Measurements from ENCODE around the gene FGF6. TPM values are rescaled to one million over a fixed set of nuclear protein-coding genes. Genes with fewer than 3 reads are reported as not detected.

Gene FGF6
- total and polyA plus RNA-seq, 4 donors: not detected

- no peaks in the 10 kb centered on the region for H3K9me3 ChIP-seq (ENCODE audit: control insufficient read depth in 4 of 4, low read length in 3 of 4)
- TF ChIP-seq FOXA2 (IDR thresholded peaks at IDR 0.05): no peak
- TF ChIP-seq FOXA1 (IDR thresholded peaks at IDR 0.05): no peak
- TF ChIP-seq ATF3 (IDR thresholded peaks at IDR 0.05): no peak
- TF ChIP-seq GABPA (IDR thresholded peaks at IDR 0.05 in 1 of 2, conservative IDR thresholded peaks at IDR 0.05 in 1 of 2): no peak
- no peak overlapping the region for H3K4me3 ChIP-seq (ENCODE audit: low read depth in 1 of 3, low read length in 3 of 3)
- no peak overlapping the region for H3K27ac ChIP-seq (ENCODE audit: low read depth in 1 of 2, low read length in 2 of 2)
- no peaks in the 10 kb centered on the region for H3K27me3 ChIP-seq (ENCODE audit: control insufficient read depth in 4 of 4, insufficient read depth in 4 of 4, low read length in 3 of 4)
- H3K36me3 ChIP-seq (ENCODE audit: control insufficient read depth in 4 of 4, insufficient read depth in 3 of 4, low read depth in 1 of 4, low read length in 3 of 4): peaks cover 0 to 24% (median 16%) of the 10 kb centered on the region in 4 donors
- 72% methylated on average over 4 of the region's 4 CpGs for WGBS
- H3K9ac ChIP-seq (ENCODE audit: low read depth in 1 of 2, low read length in 2 of 2): no peak overlapping the region
- no peaks in the 10 kb centered on the region for H3K4me1 ChIP-seq (ENCODE audit: control insufficient read depth in 4 of 4, insufficient read depth in 4 of 4, low read length in 3 of 4)
- no peak for DNase-seq (ENCODE audit: low spot score)
Measured at GRCh38 chr12:4486049-4486699, 40.6 kb upstream of the FGF6 start.

GRCh38 chr12:4483885-4484823 lies 38.5 kb upstream of the FGF6 start:
- Histone ChIP-seq H3K36me3 (ENCODE audit: control insufficient read depth in 4 of 4, insufficient read depth in 3 of 4, low read depth in 1 of 4, low read length in 3 of 4) (peaks cover 0 to 7% (median 3%) of the 10 kb centered on the region in 4 donors), H3K27me3 (ENCODE audit: control insufficient read depth in 4 of 4, insufficient read depth in 4 of 4, low read length in 3 of 4) (no peaks in the 10 kb centered on the region), H3K4me1 (ENCODE audit: control insufficient read depth in 4 of 4, insufficient read depth in 4 of 4, low read length in 3 of 4) (no peaks in the 10 kb centered on the region), H3K9ac (ENCODE audit: low read depth in 1 of 2, low read length in 2 of 2) (no peak overlapping the region), H3K4me3 (ENCODE audit: low read depth in 1 of 3, low read length in 3 of 3) (no peak overlapping the region), H3K27ac (ENCODE audit: low read depth in 1 of 2, low read length in 2 of 2) (no peak overlapping the region), H3K9me3 (ENCODE audit: control insufficient read depth in 4 of 4, low read length in 3 of 4) (no peaks in the 10 kb centered on the region)
- no peak for TF ChIP-seq NR2F2 (IDR thresholded peaks at IDR 0.05)
- no peak for TF ChIP-seq JUND (IDR thresholded peaks at IDR 0.05)
- no peak for TF ChIP-seq FOXA1 (IDR thresholded peaks at IDR 0.05)
- no peak for TF ChIP-seq ZBTB33 (IDR thresholded peaks at IDR 0.05)
- TF ChIP-seq REST (IDR thresholded peaks at IDR 0.05): no peak
- no peak for TF ChIP-seq HNF4A (conservative IDR thresholded peaks at IDR 0.05)
- no peak for DNase-seq (ENCODE audit: low spot score)
- WGBS: 75% methylated on average over 4 of the region's 4 CpGs

- Histone ChIP-seq H3K4me3 (ENCODE audit: low read depth in 1 of 3, low read length in 3 of 3) (no peak overlapping the region), H3K27ac (ENCODE audit: low read depth in 1 of 2, low read length in 2 of 2) (no peak overlapping the region), H3K36me3 (ENCODE audit: control insufficient read depth in 4 of 4, insufficient read depth in 3 of 4, low read depth in 1 of 4, low read length in 3 of 4) (no peaks in the 10 kb centered on the region), H3K4me1 (ENCODE audit: control insufficient read depth in 4 of 4, insufficient read depth in 4 of 4, low read length in 3 of 4) (no peaks in the 10 kb centered on the region), H3K27me3 (ENCODE audit: control insufficient read depth in 4 of 4, insufficient read depth in 4 of 4, low read length in 3 of 4) (no peaks in the 10 kb centered on the region), H3K9ac (ENCODE audit: low read depth in 1 of 2, low read length in 2 of 2) (no peak overlapping the region), H3K9me3 (ENCODE audit: control insufficient read depth in 4 of 4, low read length in 3 of 4) (peaks cover 0 to 6% (median 0%) of the 10 kb centered on the region in 4 donors)
- DNase-seq (ENCODE audit: low spot score): no peak
- WGBS: 68% methylated on average over 7 of the region's 7 CpGs
- no peak for TF ChIP-seq FOXA1 (IDR thresholded peaks at IDR 0.05)
- TF ChIP-seq HNF4A (conservative IDR thresholded peaks at IDR 0.05): no peak
- no peak for TF ChIP-seq RAD21 (IDR thresholded peaks at IDR 0.05)
- TF ChIP-seq CTCF (IDR thresholded peaks at IDR 0.05; ENCODE audit: low read depth, low read length, missing input control): no peak
- no peak for TF ChIP-seq ZBTB33 (IDR thresholded peaks at IDR 0.05)
- TF ChIP-seq EGR1 (IDR thresholded peaks at IDR 0.05; ENCODE audit: low read depth in 2 of 2): no peak
- no peak for TF ChIP-seq RXRA (IDR thresholded peaks at IDR 0.05)
- no peak for TF ChIP-seq FOXA2 (IDR thresholded peaks at IDR 0.05)
- TF ChIP-seq GABPA (IDR thresholded peaks at IDR 0.05 in 1 of 2, conservative IDR thresholded peaks at IDR 0.05 in 1 of 2): no peak
- no peak for TF ChIP-seq ATF3 (IDR thresholded peaks at IDR 0.05)
Measured at GRCh38 chr12:4482936-4483335, 37.3 kb upstream of the FGF6 start.

Data from liver (tissue), 9 donors.